Measurements from ENCODE around the gene TAF1D.
A peak's percentile ranks its signal among the peaks of the same experiment; 100 is the strongest.

Gene TAF1D

GRCh38 chr11:93747122-93747521 lies 5.8 kb upstream of the TAF1D start:
- DNase-seq (ENCODE audit: low read depth, low spot score), result no peak

- DNase-seq (ENCODE audit: low read depth, low spot score), result no peak
These were observed 4.8 kb upstream of the TAF1D start for GRCh38 chr11:93746101-93746500.

- peak; percentile 23 for DNase-seq (ENCODE audit: low read depth, low spot score)
These were observed 3.9 kb upstream of the TAF1D start for GRCh38 chr11:93745005-93745755.

GRCh38 chr11:93744669-93745004 lies 3.3 kb upstream of the TAF1D start:
- DNase-seq (ENCODE audit: low read depth, low spot score), result no peak

GRCh38 chr11:93743291-93743690 lies 2.0 kb upstream of the TAF1D start:
- DNase-seq (ENCODE audit: low read depth, low spot score), result peak; percentile 41

GRCh38 chr11:93741882-93742226 lies 559 bp upstream of the TAF1D start:
- DNase-seq (ENCODE audit: low read depth, low spot score), result no peak

GRCh38 chr11:93740730-93741093 lies 583 bp downstream of the TAF1D start:
- peak; percentile 62 for DNase-seq (ENCODE audit: low read depth, low spot score)

GRCh38 chr11:93740031-93740729 lies 1.1 kb downstream of the TAF1D start:
- DNase-seq (ENCODE audit: low read depth, low spot score), result peak; percentile 73

- peak; percentile 19 for DNase-seq (ENCODE audit: low read depth, low spot score)
These were observed 2.6 kb downstream of the TAF1D start for GRCh38 chr11:93738647-93739081.

- no peak for DNase-seq (ENCODE audit: low read depth, low spot score)
These were observed 3.2 kb downstream of the TAF1D start for GRCh38 chr11:93737904-93738612.

- no peak for DNase-seq (ENCODE audit: low read depth, low spot score)
These were observed 5.2 kb downstream of the TAF1D start for GRCh38 chr11:93736129-93736528.

- no peak for DNase-seq (ENCODE audit: low read depth, low spot score)
These were observed 5.7 kb downstream of the TAF1D start for GRCh38 chr11:93735627-93736026.

- no peak for DNase-seq (ENCODE audit: low read depth, low spot score)
These were observed 6.7 kb downstream of the TAF1D start for GRCh38 chr11:93734427-93735222.

- no peak for DNase-seq (ENCODE audit: low read depth, low spot score)
These were observed 7.8 kb downstream of the TAF1D start for GRCh38 chr11:93733474-93733873.

GRCh38 chr11:93732237-93732892 lies 8.9 kb downstream of the TAF1D start:
- no peak for DNase-seq (ENCODE audit: low read depth, low spot score)

GRCh38 chr11:93730108-93731107 lies 10.9 kb downstream of the TAF1D start:
- no peak for DNase-seq (ENCODE audit: low read depth, low spot score)

GRCh38 chr11:93729129-93729616 lies 12.1 kb downstream of the TAF1D start:
- peak; percentile 25 for DNase-seq (ENCODE audit: low read depth, low spot score)

GRCh38 chr11:93728792-93729128 lies 12.5 kb downstream of the TAF1D start:
- DNase-seq (ENCODE audit: low read depth, low spot score), result no peak

GRCh38 chr11:93727985-93728791 lies 13.1 kb downstream of the TAF1D start:
- peak; percentile 5 for DNase-seq (ENCODE audit: low read depth, low spot score)
